DMS53 treated with DMSO at 0.1 percent for 48 hours (cell line): ENCODE data around the gene GDPD3.
A peak's percentile ranks its signal among the peaks of the same experiment; 100 is the strongest.

ENCODE experiments used
- DNase-seq: peaks from one replicate; lab custom pipeline; 2025; ENCODE audit not compliant: unreplicated experiment; lab: John Stamatoyannopoulos, UW

The GDPD3 gene

GRCh38 chr16:30096105-30096861 is 17.1 kb downstream of the GDPD3 start, which contains the start of gene YPEL3:
Gene YPEL3 (minus strand): TSS chr16:30096213. CDS start chr16:30095482, 731 bp downstream.
- DNase-seq: peak; percentile 56

- no peak for DNase-seq
Measured at GRCh38 chr16:30095166-30096078, 17.9 kb downstream of the GDPD3 start.

- DNase-seq: no peak
Measured at GRCh38 chr16:30094541-30095165, 18.7 kb downstream of the GDPD3 start.

- peak; percentile 73 for DNase-seq
Measured at GRCh38 chr16:30092373-30093010, 20.8 kb downstream of the GDPD3 start.

- peak; percentile 73 for DNase-seq
Measured at GRCh38 chr16:30091474-30092372, 21.6 kb downstream of the GDPD3 start, which contains the start of gene TBX6. Gene TBX6 (minus strand): TSS chr16:30091924. CDS start chr16:30091193, 731 bp downstream.

GRCh38 chr16:30090610-30091331 is 22.6 kb downstream of the GDPD3 start:
- DNase-seq: no peak

- no peak for DNase-seq
Measured at GRCh38 chr16:30088832-30089624, 24.3 kb downstream of the GDPD3 start.

- DNase-seq: no peak
Measured at GRCh38 chr16:30088237-30088831, 25.0 kb downstream of the GDPD3 start.

GRCh38 chr16:30087181-30087898 is 26.0 kb downstream of the GDPD3 start:
- no peak for DNase-seq

GRCh38 chr16:30086291-30087140 is 26.8 kb downstream of the GDPD3 start:
- DNase-seq: no peak

GRCh38 chr16:30085820-30086219 is 27.5 kb downstream of the GDPD3 start:
- no peak for DNase-seq

- DNase-seq: no peak
Measured at GRCh38 chr16:30085247-30085646, 28.1 kb downstream of the GDPD3 start.

- DNase-seq: no peak
Measured at GRCh38 chr16:30084816-30085159, 28.5 kb downstream of the GDPD3 start.

GRCh38 chr16:30084096-30084815 is 29.1 kb downstream of the GDPD3 start:
- DNase-seq: no peak

GRCh38 chr16:30083216-30084055 is 29.9 kb downstream of the GDPD3 start:
- no peak for DNase-seq
